RWPE2 (cell line): Measurements from ENCODE around the gene MTMR11.

Experiments
- ATAC-seq: fragments of 200-7000 bp; cut with Tn5 transposase; 3 replicates; pipeline ENCODE4 v1.9.1; 2021; ENCODE audit warnings: low read depth
- DNase-seq: peaks from one replicate; pipeline ENCODE4 v3.0.0-alpha.2; 2020; ENCODE audit warnings: low spot score
- H3K27ac ChIP-seq: fragments of 450-650 bp; 2 replicates; pipeline ENCODE4 v1.5.1; 2017; ENCODE audit warnings: mild to moderate bottlenecking; ENCODE audit not compliant: poor library complexity, severe bottlenecking
- H3K27me3 ChIP-seq: fragments of 250-450 bp; sonication (Bioruptor Pico); 2 replicates; pipeline ENCODE4 v1.5.1; 2021; ENCODE audit warnings: mild to moderate bottlenecking, moderate library complexity; ENCODE audit not compliant: insufficient read depth, poor library complexity, severe bottlenecking
- H3K36me3 ChIP-seq: fragments of 250-450 bp; sonication (Bioruptor Pico); 2 replicates; pipeline ENCODE4 v1.5.1; 2020; ENCODE audit warnings: low read depth, mild to moderate bottlenecking, moderate library complexity
- H3K4me1 ChIP-seq: fragments of 250-450 bp; sonication (Bioruptor Pico); 2 replicates; pipeline ENCODE4 v1.5.1; 2021; ENCODE audit warnings: mild to moderate bottlenecking, moderate library complexity; ENCODE audit not compliant: insufficient read depth, poor library complexity, severe bottlenecking
- H3K4me3 ChIP-seq: fragments of 250-450 bp; sonication (Bioruptor Pico); 2 replicates; pipeline ENCODE4 v1.5.1; 2021; ENCODE audit warnings: mild to moderate bottlenecking, moderate library complexity; ENCODE audit not compliant: severe bottlenecking
- H3K9me3 ChIP-seq: fragments of 250-450 bp; sonication (Bioruptor Pico); 2 replicates; pipeline ENCODE4 v1.5.1; 2021; ENCODE audit warnings: mild to moderate bottlenecking, moderate library complexity; ENCODE audit not compliant: severe bottlenecking
- TF ChIP-seq, protein P1 (sequence below): fragments of 450-650 bp; IDR thresholded peaks from one replicate; pipeline ENCODE4 v1.5.1; 2017; ENCODE audit warnings: mild to moderate bottlenecking, moderate library complexity; ENCODE audit not compliant: poor library complexity, severe bottlenecking

The MTMR11 gene

DNA sequence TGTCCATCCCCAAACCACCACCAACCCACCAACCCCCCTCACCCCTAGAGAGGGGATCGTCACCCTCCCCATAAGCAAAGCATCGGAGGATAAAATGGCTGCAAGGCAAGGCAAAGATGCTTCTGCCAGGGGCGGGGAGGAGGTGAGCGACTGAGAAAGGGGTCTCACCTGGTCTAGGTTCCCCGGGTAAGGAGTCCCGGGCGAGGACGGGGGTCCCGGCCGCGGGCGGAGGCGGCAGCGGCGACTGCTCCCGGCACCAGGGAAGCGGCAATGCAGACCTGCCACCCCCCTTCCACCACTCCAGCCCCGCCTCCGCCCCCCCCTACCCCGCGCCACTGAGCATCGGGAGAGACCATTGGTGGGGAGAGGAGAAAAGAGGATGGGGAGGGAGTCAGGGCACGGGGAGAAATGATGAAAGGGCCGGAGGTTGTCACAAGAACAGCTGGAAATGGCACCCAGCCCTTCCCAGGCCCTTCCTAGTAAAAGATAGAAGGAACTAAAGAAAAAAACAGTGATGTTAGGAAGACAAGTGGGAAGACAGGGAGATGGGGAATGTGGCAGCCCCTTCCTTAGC, 19.0 kb downstream of the MTMR11 start, which contains the start of gene SV2A:
Gene SV2A, minus strand, starts transcription at position 274 of the 574 bp plus-strand sequence. CDS start 4,004 bp downstream, outside the sequence.
- DNase-seq (no peak), ATAC-seq (peak; percentile 72)
- no peak within 1 kb of the TSS for H3K27ac ChIP-seq
- H3K27me3 ChIP-seq: no peaks in the 10 kb centered on the region
- TF ChIP-seq, protein P1, sequence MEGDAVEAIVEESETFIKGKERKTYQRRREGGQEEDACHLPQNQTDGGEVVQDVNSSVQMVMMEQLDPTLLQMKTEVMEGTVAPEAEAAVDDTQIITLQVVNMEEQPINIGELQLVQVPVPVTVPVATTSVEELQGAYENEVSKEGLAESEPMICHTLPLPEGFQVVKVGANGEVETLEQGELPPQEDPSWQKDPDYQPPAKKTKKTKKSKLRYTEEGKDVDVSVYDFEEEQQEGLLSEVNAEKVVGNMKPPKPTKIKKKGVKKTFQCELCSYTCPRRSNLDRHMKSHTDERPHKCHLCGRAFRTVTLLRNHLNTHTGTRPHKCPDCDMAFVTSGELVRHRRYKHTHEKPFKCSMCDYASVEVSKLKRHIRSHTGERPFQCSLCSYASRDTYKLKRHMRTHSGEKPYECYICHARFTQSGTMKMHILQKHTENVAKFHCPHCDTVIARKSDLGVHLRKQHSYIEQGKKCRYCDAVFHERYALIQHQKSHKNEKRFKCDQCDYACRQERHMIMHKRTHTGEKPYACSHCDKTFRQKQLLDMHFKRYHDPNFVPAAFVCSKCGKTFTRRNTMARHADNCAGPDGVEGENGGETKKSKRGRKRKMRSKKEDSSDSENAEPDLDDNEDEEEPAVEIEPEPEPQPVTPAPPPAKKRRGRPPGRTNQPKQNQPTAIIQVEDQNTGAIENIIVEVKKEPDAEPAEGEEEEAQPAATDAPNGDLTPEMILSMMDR: no peak
- no peaks in the 10 kb centered on the region for H3K4me1 ChIP-seq
- peaks cover 3% of the 10 kb centered on the region for H3K36me3 ChIP-seq
- H3K9me3 ChIP-seq: no peaks in the 10 kb centered on the region
- H3K4me3 ChIP-seq: peak within 1 kb of the TSS; percentile 46

DNA sequence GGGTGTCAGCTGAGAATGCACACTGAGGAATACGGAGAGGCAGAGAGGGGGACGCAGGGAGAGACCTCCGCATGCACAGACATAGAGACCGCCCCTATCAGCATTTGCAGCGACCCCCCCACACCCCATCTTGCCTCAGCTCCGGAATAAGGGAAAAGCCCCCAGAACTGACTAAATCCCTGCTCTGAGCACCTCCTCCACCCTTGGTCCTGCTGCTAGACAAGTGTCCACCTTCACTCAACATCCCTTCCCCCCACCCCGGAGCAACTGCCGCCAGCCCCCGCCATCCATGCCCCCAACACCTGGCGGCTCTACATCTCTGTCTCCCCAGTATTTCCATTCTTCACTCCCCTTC, 19.8 kb downstream of the MTMR11 start:
- TF ChIP-seq, protein P1: no peak
- ATAC-seq (no peak), DNase-seq (no peak)
- H3K9me3 ChIP-seq: no peaks in the 10 kb centered on the region
- no peaks in the 10 kb centered on the region for H3K27me3 ChIP-seq
- peak overlapping the region; percentile 46 for H3K4me3 ChIP-seq
- H3K36me3 ChIP-seq: no peaks in the 10 kb centered on the region
- H3K4me1 ChIP-seq: no peaks in the 10 kb centered on the region
- no peak overlapping the region for H3K27ac ChIP-seq

DNA sequence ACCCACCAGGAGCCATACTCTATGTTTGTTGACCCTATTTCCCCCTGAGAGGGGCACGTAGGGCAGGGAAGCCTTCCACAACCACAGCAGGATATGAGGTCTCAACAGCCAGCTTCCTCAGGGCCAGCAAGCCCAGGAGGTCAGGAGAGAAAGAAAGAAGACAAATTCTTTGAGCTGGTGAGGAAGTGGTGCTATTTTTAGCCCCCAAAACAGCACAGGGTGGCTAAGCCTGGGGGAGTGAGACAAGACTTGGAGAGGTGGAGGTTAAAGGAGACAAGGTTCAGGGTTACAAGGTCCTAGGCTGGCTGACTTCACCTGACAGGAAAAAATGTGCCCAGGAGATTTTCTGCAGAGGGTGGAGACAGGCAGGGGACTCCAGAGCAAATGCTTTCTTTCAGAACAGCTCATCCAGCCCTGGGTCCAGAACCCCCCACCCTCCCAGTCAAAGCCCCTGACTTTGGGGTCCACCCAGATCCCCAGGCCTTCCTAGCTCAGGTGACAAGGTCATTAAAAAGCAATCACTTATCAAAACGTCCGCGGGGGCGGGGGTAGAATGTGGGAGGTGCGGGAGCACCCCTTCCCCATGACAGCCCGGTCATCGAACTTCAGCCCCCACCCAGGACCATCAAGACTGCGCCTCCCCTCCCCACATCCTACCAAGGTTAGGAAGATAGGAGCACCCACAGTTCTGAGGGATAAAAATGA, 20.3 kb downstream of the MTMR11 start:
- ATAC-seq: no peak
- H3K4me3 ChIP-seq: no peak overlapping the region

DNA sequence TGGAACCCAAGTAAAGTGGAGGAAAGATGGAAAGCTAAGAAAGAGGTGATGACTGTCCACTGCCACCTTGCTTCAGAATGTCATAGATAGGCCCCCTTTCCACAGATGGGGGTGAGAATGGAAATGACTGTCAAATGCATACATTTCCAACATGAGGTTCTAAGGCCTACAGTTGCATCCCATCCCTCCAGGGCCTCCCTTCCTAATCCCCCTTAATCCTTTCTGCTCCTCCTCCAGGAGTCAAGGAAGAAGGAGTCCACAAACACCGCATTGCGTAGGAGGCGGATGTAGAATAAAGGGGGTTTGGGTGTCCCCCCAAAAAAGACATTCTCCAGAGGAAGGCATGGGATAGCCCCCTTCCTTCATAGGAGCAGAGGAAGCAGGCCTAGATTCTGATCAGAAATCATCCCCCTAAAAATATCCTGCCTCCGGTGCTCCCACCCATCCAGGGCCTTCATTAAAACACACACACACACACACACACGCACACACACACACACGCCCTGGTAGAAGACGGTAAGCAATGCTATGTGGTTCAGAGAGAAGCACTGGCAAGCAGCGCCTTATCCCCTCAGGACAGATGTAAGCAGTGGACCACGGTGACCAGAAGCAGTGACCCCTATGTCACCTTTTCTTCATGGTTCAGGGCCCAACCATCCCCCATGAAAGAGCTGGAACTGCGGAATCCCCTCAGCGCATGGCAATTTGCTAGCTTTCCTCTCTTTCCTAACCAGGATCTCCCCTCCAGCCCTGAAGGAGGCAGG, 21.1 kb downstream of the MTMR11 start:
- DNase-seq: no peak
- ATAC-seq: no peak
- no peak overlapping the region for H3K4me3 ChIP-seq
- no peaks in the 10 kb centered on the region for H3K9me3 ChIP-seq
- no peaks in the 10 kb centered on the region for H3K4me1 ChIP-seq
- H3K36me3 ChIP-seq: no peaks in the 10 kb centered on the region
- TF ChIP-seq, protein P1: no peak
- H3K27ac ChIP-seq: no peak overlapping the region
- H3K27me3 ChIP-seq: no peaks in the 10 kb centered on the region

More for the DNA sequence above, 20.3 kb downstream of the MTMR11 start:
- H3K36me3 ChIP-seq: no peaks in the 10 kb centered on the region
- no peak for DNase-seq
- TF ChIP-seq, protein P1: no peak
- no peak overlapping the region for H3K27ac ChIP-seq
- no peaks in the 10 kb centered on the region for H3K27me3 ChIP-seq
- H3K9me3 ChIP-seq: no peaks in the 10 kb centered on the region
- H3K4me1 ChIP-seq: no peaks in the 10 kb centered on the region
